K562 (cell line): Measurements from ENCODE around the gene CACNA1S. TPM values are rescaled to one million over a fixed set of nuclear protein-coding genes. Genes with fewer than 3 reads are reported as not detected.

Source experiments
- ATAC-seq: fragments of 200-7000 bp; cut with Tn5 transposase; 3 replicates; pipeline ENCODE4 v1.9.1; 2020; ENCODE audit warnings: moderate library complexity
- BruUV-seq: library from RNA; stranded (reverse); fragments of 400-500 nt; replicated peaks from 2 replicates; lab custom pipeline; 2021; lab: Mats Ljungman, UMichigan
- CTCF ChIA-PET: fragments of 300-600 bp; formaldehyde crosslinking; extraction: SDS; loops from one replicate; lab custom pipeline; 2021; ENCODE audit warnings: low intra/inter-chr PET ratio; lab: Yijun Ruan, JAX
- POLR2A ChIA-PET: fragments of 300-600, 350-650 bp; sonication (Branson Sonifier 250); formaldehyde crosslinking; extraction: SDS; loops from one replicate; lab custom pipeline; 2021; ENCODE audit warnings: antibody characterized with exemption, inconsistent platforms; lab: Yijun Ruan, JAX
- DNase-seq, 4 experiments: peaks; one replicate each; pipeline versions ENCODE4 v3.0.0 to v3.0.0-alpha.2; 2011 to 2018; ENCODE audit warnings: low spot score in 3 of 4, mixed read lengths in 3 of 4; ENCODE audit errors: extremely low read depth in 1 of 4
- FAIRE-seq: peaks from 2 replicates; lab custom pipeline; 2011; peaks lifted over from hg19 to GRCh38; lab: Jason Lieb, UNC
- H2AFZ ChIP-seq: 2 replicates; pipeline ENCODE4 v1.6.0; 2011; ENCODE audit warnings: low read depth, low read length, control low read depth, inconsistent platforms
- H3K27ac ChIP-seq: fragments of 200-600 bp; 3 replicates; pipeline ENCODE4 v1.8.0; 2011; ENCODE audit warnings: low read depth, mild to moderate bottlenecking, control low read depth, inconsistent platforms, low read length, moderate library complexity, mixed read lengths; ENCODE audit errors: extremely low read depth
- H3K27me3 ChIP-seq, 2 experiments: fragments of 300-600 bp in 1 of 2; 2 replicates in 1 of 2; 3 replicates in 1 of 2; pipeline versions ENCODE4 v1.6.0 to v1.8.0; 2011; ENCODE audit warnings: inconsistent platforms in 2 of 2, low read length in 2 of 2, mild to moderate bottlenecking in 1 of 2, mixed read lengths in 1 of 2, moderate library complexity in 1 of 2; ENCODE audit not compliant: control insufficient read depth in 2 of 2, insufficient read depth in 2 of 2
- H3K36me3 ChIP-seq: fragments of 300-600 bp; 3 replicates; pipeline ENCODE4 v1.8.0; 2011; ENCODE audit warnings: mild to moderate bottlenecking, low read length, inconsistent platforms; ENCODE audit not compliant: control insufficient read depth, insufficient read depth
- H3K4me1 ChIP-seq, 2 experiments: fragments of 200-600 bp in 1 of 2; replicated peaks in 1 of 2; 2 replicates in 1 of 2; 3 replicates in 1 of 2; pipeline versions ENCODE4 v1.5.1 to v1.8.0; 2011; ENCODE audit warnings: inconsistent platforms in 2 of 2, low read length in 2 of 2, mild to moderate bottlenecking in 1 of 2, mixed read lengths in 1 of 2, moderate library complexity in 1 of 2; ENCODE audit not compliant: control insufficient read depth in 2 of 2, insufficient read depth in 2 of 2
- H3K4me2 ChIP-seq: 2 replicates; pipeline ENCODE4 v1.6.1; 2011; ENCODE audit warnings: low read length, control low read depth, inconsistent platforms, mixed read lengths; ENCODE audit not compliant: insufficient read depth
- H3K4me3 ChIP-seq: fragments of 200-600 bp; sonication (generic), shearing (Covaris generic); 2 replicates; pipeline ENCODE4 v1.5.1; 2016; ENCODE audit warnings: control low read depth, inconsistent platforms
- H3K79me2 ChIP-seq: fragments of 200-600 bp; 3 replicates; pipeline ENCODE4 v1.8.0; 2011; ENCODE audit warnings: low read length, inconsistent platforms; ENCODE audit not compliant: control insufficient read depth, insufficient read depth
- H3K9ac ChIP-seq, 2 experiments: 2 replicates each; pipeline versions ENCODE4 v1.6.0 to v1.6.1; 2011; ENCODE audit warnings: low read depth in 2 of 2, low read length in 2 of 2, control low read depth in 1 of 2, inconsistent platforms in 1 of 2, mild to moderate bottlenecking in 1 of 2, mixed read lengths in 1 of 2; ENCODE audit not compliant: insufficient read depth in 1 of 2
- H3K9me1 ChIP-seq: one replicate; pipeline ENCODE4 v1.6.0; 2011; ENCODE audit warnings: inconsistent platforms, mild to moderate bottlenecking, low read length, moderate library complexity; ENCODE audit not compliant: control insufficient read depth, insufficient read depth
- H3K9me3 ChIP-seq: replicated peaks from 2 replicates; pipeline ENCODE4 v1.5.1; 2011; ENCODE audit warnings: low read depth, low read length, inconsistent platforms; ENCODE audit not compliant: control insufficient read depth, insufficient read depth
- H4K20me1 ChIP-seq: replicated peaks from 2 replicates; pipeline ENCODE4 v1.6.1; 2011; ENCODE audit warnings: low read length, inconsistent platforms, mixed read lengths; ENCODE audit not compliant: control insufficient read depth, insufficient read depth
- KDM1A ChIP-seq, 2 experiments: fragments of 450-650 bp; IDR thresholded peaks; 2 replicates each; pipeline ENCODE4 v1.6.1; 2016; ENCODE audit warnings: mild to moderate bottlenecking in 2 of 2
- MTA3 ChIP-seq: fragments of 450-650 bp; formaldehyde crosslinking; IDR thresholded peaks from 2 replicates; pipeline ENCODE4 v1.6.1; 2017; ENCODE audit warnings: mild to moderate bottlenecking, borderline replicate concordance
- PTBP1 ChIP-seq: fragments of 200-400 bp; formaldehyde crosslinking; IDR thresholded peaks from 2 replicates; pipeline ENCODE4 v1.6.1; 2017; ENCODE audit warnings: low read depth, low read length
- WGBS: fragments of 100-300 bp; shearing (Covaris generic); methylation state at CpG from one replicate; pipeline ENCODE4 v1.1.6; 2016; ENCODE audit warnings: low coverage, mixed read lengths; ENCODE audit not compliant: insufficient coverage; ENCODE audit errors: missing lambda C conversion rate; 5-methylcytosine and 5-hydroxymethylcytosine counted together
- in situ Hi-C: fragments of 300-500 bp; cut with MboI; formaldehyde crosslinking; loops from 4 replicates; pipeline ENCODE4 v1.15.0; 2018; ENCODE audit warnings: inconsistent platforms, mixed read lengths
- intact Hi-C: fragments of 100-400 bp; cut with micrococcal nuclease; formaldehyde crosslinking; loops from 2 replicates; pipeline ENCODE4 v1.14.2; 2022
- polyA plus RNA-seq, 8 experiments: library from polyadenylated mRNA; depleted of rRNA in 4 of 8; stranded (reverse) in 5 of 8; unstranded in 3 of 8; fragments of >200 nt; fragmentation: Nextera tagmentation in 2 of 8; fragmentation: Illumina TruSeq in 1 of 8; extraction: Ambion mirVana in 2 of 8; extraction: Trizol in 1 of 8; gene quantifications; 2 replicates each; pipeline versions ENCODE4 v1.2.1 to v1.2.3, GENCODE V29; 2011 to 2014; ENCODE audit warnings: inconsistent platforms in 1 of 8, missing spikeins in 1 of 8
- total RNA-seq, 7 experiments: library from RNA; depleted of rRNA in 6 of 7; stranded (reverse); fragments of >200 nt in 6 of 7; fragmentation: Illumina TruSeq in 2 of 7; extraction: Trizol in 2 of 7; gene quantifications; 2 replicates each; pipeline versions ENCODE4 v1.2.1 to v1.2.3, GENCODE V29; 2011 to 2021; ENCODE audit warnings: low replicate concordance in 1 of 7
- TF ChIP-seq, protein P1 (sequence below): sonication (generic); formaldehyde crosslinking; IDR thresholded peaks from 2 replicates; pipeline ENCODE4 v1.9.0; 2022; ENCODE audit warnings: mild to moderate bottlenecking, missing genetic modification reagents
- TF ChIP-seq, protein P2 (sequence below): fragments of 200-800 bp; sonication (Bioruptor generic); IDR thresholded peaks from 2 replicates; pipeline ENCODE4 v1.6.1; 2017; ENCODE audit warnings: missing genetic modification characterization, missing compliant biosample characterization

Gene CACNA1S
- total and polyA plus RNA-seq, 9 of the 15 experiments (the other 6 are each of a cell fraction or from before 2014, with no cell fraction given), result not detected

DNA sequence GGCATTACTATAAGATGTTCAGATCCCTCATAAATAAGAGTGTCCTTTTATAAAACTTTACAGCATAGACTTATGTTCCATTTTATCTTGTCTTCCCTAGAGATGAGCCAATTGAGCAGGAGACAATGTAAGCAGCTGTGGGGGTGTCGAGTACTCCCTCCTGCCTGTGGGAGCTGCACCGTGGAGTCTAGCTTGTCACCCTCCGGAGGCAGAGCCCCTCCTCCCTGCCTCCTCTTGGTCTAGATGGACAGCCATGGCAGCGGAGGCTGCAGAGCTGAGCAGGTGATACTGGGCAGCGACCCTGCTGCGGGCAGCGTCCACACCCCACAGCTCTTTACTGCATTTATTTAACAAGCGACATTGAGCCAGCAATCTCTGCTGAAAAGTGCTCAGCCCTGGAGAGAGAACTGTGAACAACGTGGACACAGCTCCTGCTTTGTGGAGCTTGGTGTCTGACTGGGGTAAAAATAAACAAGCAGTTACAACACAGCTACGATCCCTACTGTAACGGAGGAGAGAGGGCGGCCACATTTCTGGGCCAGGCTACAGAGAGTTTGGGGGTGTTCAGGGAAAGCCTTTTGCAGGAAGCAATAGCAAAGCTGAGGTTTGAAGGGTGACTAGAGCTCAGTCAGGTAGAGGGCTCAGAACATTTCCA, 75.9 kb downstream of the CACNA1S start:
- POLR2A ChIA-PET, result interaction anchor here (0.5 to 3.9 kb wide), 6 partner anchors 9 to 61 kb away, joined by 3 to 12 read pairs (median 3); partner anchors contain the start of gene KIF21B
- Histone ChIP-seq H3K9ac (peak overlapping the region in 1 of 2 experiments; percentile 32; a peak in 1 of 4 replicates), H3K27me3 (peaks cover 9 to 27% of the 10 kb centered on the region in 2 experiments), H3K9me1 (no peaks in the 10 kb centered on the region), H3K4me2 (no peak overlapping the region), H3K27ac (no peak overlapping the region), H4K20me1 (no peaks in the 10 kb centered on the region), H3K4me1 (0 out of 5 replicates have a peak, but pooled peaks cover 0 to 2% of the 10 kb centered on the region in 2 experiments), H3K79me2 (no peaks in the 10 kb centered on the region), H3K9me3 (no peaks in the 10 kb centered on the region), H2AFZ (no peak overlapping the region), H3K36me3 (no peaks in the 10 kb centered on the region), H3K4me3 (no peak overlapping the region)
- no peak for FAIRE-seq
- CTCF ChIA-PET, result no interaction called here
- in situ Hi-C loops, result no loop called here
- WGBS, result 2% methylated on average over 12 of the region's 12 CpGs
- no peak for ATAC-seq
- DNase-seq, result no peak
- TF ChIP-seq, protein P1, sequence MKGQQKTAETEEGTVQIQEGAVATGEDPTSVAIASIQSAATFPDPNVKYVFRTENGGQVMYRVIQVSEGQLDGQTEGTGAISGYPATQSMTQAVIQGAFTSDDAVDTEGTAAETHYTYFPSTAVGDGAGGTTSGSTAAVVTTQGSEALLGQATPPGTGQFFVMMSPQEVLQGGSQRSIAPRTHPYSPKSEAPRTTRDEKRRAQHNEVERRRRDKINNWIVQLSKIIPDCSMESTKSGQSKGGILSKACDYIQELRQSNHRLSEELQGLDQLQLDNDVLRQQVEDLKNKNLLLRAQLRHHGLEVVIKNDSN (CRISPR knock-in tag), result no peak
- TF ChIP-seq PTBP1 (no peak), KDM1A (IDR thresholded peaks at IDR 0.05) (no peak), MTA3 (no peak)
- TF ChIP-seq, protein P2, sequence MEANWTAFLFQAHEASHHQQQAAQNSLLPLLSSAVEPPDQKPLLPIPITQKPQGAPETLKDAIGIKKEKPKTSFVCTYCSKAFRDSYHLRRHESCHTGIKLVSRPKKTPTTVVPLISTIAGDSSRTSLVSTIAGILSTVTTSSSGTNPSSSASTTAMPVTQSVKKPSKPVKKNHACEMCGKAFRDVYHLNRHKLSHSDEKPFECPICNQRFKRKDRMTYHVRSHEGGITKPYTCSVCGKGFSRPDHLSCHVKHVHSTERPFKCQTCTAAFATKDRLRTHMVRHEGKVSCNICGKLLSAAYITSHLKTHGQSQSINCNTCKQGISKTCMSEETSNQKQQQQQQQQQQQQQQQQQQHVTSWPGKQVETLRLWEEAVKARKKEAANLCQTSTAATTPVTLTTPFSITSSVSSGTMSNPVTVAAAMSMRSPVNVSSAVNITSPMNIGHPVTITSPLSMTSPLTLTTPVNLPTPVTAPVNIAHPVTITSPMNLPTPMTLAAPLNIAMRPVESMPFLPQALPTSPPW (CRISPR knock-in tag), result peak; percentile 16; the same call in 1 of the 2 replicates
- intact Hi-C loops, result no loop called here
- no TSS peak for BruUV-seq
